ENCODE measurements around the gene PITPNM3.

GRCh38 chr17:6514371-6514770, 42.0 kb downstream of the PITPNM3 start:
- TF ChIP-seq, protein P1, sequence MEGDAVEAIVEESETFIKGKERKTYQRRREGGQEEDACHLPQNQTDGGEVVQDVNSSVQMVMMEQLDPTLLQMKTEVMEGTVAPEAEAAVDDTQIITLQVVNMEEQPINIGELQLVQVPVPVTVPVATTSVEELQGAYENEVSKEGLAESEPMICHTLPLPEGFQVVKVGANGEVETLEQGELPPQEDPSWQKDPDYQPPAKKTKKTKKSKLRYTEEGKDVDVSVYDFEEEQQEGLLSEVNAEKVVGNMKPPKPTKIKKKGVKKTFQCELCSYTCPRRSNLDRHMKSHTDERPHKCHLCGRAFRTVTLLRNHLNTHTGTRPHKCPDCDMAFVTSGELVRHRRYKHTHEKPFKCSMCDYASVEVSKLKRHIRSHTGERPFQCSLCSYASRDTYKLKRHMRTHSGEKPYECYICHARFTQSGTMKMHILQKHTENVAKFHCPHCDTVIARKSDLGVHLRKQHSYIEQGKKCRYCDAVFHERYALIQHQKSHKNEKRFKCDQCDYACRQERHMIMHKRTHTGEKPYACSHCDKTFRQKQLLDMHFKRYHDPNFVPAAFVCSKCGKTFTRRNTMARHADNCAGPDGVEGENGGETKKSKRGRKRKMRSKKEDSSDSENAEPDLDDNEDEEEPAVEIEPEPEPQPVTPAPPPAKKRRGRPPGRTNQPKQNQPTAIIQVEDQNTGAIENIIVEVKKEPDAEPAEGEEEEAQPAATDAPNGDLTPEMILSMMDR (IDR thresholded peaks at IDR 0.05), result no peak
- TF ChIP-seq POLR2A (IDR thresholded peaks at IDR 0.05), result no peak
